K562 (cell line): ENCODE results near the gene DYRK1A. TPM values are rescaled to one million over a fixed set of nuclear protein-coding genes. Genes with fewer than 3 reads are reported as not detected.

Experiments
- ATAC-seq: fragments of 200-7000 bp; cut with Tn5 transposase; 3 replicates; pipeline ENCODE4 v1.9.1; 2020; ENCODE audit warnings: moderate library complexity
- BruUV-seq: library from RNA; stranded (reverse); fragments of 400-500 nt; replicated peaks from 2 replicates; lab custom pipeline; 2021; lab: Mats Ljungman, UMichigan
- CTCF ChIA-PET: fragments of 300-600 bp; formaldehyde crosslinking; extraction: SDS; loops from one replicate; lab custom pipeline; 2021; ENCODE audit warnings: low intra/inter-chr PET ratio; lab: Yijun Ruan, JAX
- POLR2A ChIA-PET: fragments of 300-600, 350-650 bp; sonication (Branson Sonifier 250); formaldehyde crosslinking; extraction: SDS; loops from one replicate; lab custom pipeline; 2021; ENCODE audit warnings: antibody characterized with exemption, inconsistent platforms; lab: Yijun Ruan, JAX
- DNase-seq, 4 experiments: peaks; one replicate each; pipeline versions ENCODE4 v3.0.0 to v3.0.0-alpha.2; 2011 to 2018; ENCODE audit warnings: low spot score in 3 of 4, mixed read lengths in 3 of 4; ENCODE audit errors: extremely low read depth in 1 of 4
- FAIRE-seq: peaks from 2 replicates; lab custom pipeline; 2011; peaks lifted over from hg19 to GRCh38; lab: Jason Lieb, UNC
- H2AFZ ChIP-seq: 2 replicates; pipeline ENCODE4 v1.6.0; 2011; ENCODE audit warnings: low read depth, low read length, control low read depth, inconsistent platforms
- H3K27ac ChIP-seq: fragments of 200-600 bp; 3 replicates; pipeline ENCODE4 v1.8.0; 2011; ENCODE audit warnings: low read depth, mild to moderate bottlenecking, control low read depth, inconsistent platforms, low read length, moderate library complexity, mixed read lengths; ENCODE audit errors: extremely low read depth
- H3K27me3 ChIP-seq, 2 experiments: fragments of 300-600 bp in 1 of 2; 2 replicates in 1 of 2; 3 replicates in 1 of 2; pipeline versions ENCODE4 v1.6.0 to v1.8.0; 2011; ENCODE audit warnings: inconsistent platforms in 2 of 2, low read length in 2 of 2, mild to moderate bottlenecking in 1 of 2, mixed read lengths in 1 of 2, moderate library complexity in 1 of 2; ENCODE audit not compliant: control insufficient read depth in 2 of 2, insufficient read depth in 2 of 2
- H3K36me3 ChIP-seq: fragments of 300-600 bp; 3 replicates; pipeline ENCODE4 v1.8.0; 2011; ENCODE audit warnings: mild to moderate bottlenecking, low read length, inconsistent platforms; ENCODE audit not compliant: control insufficient read depth, insufficient read depth
- H3K4me1 ChIP-seq, 2 experiments: fragments of 200-600 bp in 1 of 2; replicated peaks in 1 of 2; 2 replicates in 1 of 2; 3 replicates in 1 of 2; pipeline versions ENCODE4 v1.5.1 to v1.8.0; 2011; ENCODE audit warnings: inconsistent platforms in 2 of 2, low read length in 2 of 2, mild to moderate bottlenecking in 1 of 2, mixed read lengths in 1 of 2, moderate library complexity in 1 of 2; ENCODE audit not compliant: control insufficient read depth in 2 of 2, insufficient read depth in 2 of 2
- H3K4me2 ChIP-seq: 2 replicates; pipeline ENCODE4 v1.6.1; 2011; ENCODE audit warnings: low read length, control low read depth, inconsistent platforms, mixed read lengths; ENCODE audit not compliant: insufficient read depth
- H3K4me3 ChIP-seq: fragments of 200-600 bp; sonication (generic), shearing (Covaris generic); 2 replicates; pipeline ENCODE4 v1.5.1; 2016; ENCODE audit warnings: control low read depth, inconsistent platforms
- H3K79me2 ChIP-seq: fragments of 200-600 bp; 3 replicates; pipeline ENCODE4 v1.8.0; 2011; ENCODE audit warnings: low read length, inconsistent platforms; ENCODE audit not compliant: control insufficient read depth, insufficient read depth
- H3K9ac ChIP-seq, 2 experiments: 2 replicates each; pipeline versions ENCODE4 v1.6.0 to v1.6.1; 2011; ENCODE audit warnings: low read depth in 2 of 2, low read length in 2 of 2, control low read depth in 1 of 2, inconsistent platforms in 1 of 2, mild to moderate bottlenecking in 1 of 2, mixed read lengths in 1 of 2; ENCODE audit not compliant: insufficient read depth in 1 of 2
- H3K9me1 ChIP-seq: one replicate; pipeline ENCODE4 v1.6.0; 2011; ENCODE audit warnings: inconsistent platforms, mild to moderate bottlenecking, low read length, moderate library complexity; ENCODE audit not compliant: control insufficient read depth, insufficient read depth
- H3K9me3 ChIP-seq: replicated peaks from 2 replicates; pipeline ENCODE4 v1.5.1; 2011; ENCODE audit warnings: low read depth, low read length, inconsistent platforms; ENCODE audit not compliant: control insufficient read depth, insufficient read depth
- H4K20me1 ChIP-seq: replicated peaks from 2 replicates; pipeline ENCODE4 v1.6.1; 2011; ENCODE audit warnings: low read length, inconsistent platforms, mixed read lengths; ENCODE audit not compliant: control insufficient read depth, insufficient read depth
- CHD4 ChIP-seq: fragments of 200-600 bp; sonication (generic); IDR thresholded peaks from 3 replicates; pipeline ENCODE4 v1.6.1; 2012; ENCODE audit warnings: low read depth, mild to moderate bottlenecking, mixed read lengths, low read length, inconsistent platforms; ENCODE audit not compliant: insufficient read depth, insufficient replicate concordance, poor library complexity, severe bottlenecking
- CSDE1 ChIP-seq, 2 experiments: fragments of 450-650 bp; IDR thresholded peaks; 2 replicates each; pipeline ENCODE4 v1.6.1; 2016; ENCODE audit warnings: mild to moderate bottlenecking in 1 of 2
- ETV1 ChIP-seq: fragments of 450-650 bp; conservative IDR thresholded peaks from 2 replicates; pipeline ENCODE4 v1.6.1; 2016; ENCODE audit warnings: missing genetic modification characterization, control low read depth, low read depth, missing compliant biosample characterization
- HDAC8 ChIP-seq: fragments of 450-650 bp; IDR thresholded peaks from 2 replicates; pipeline ENCODE4 v1.6.1; 2016; ENCODE audit warnings: mild to moderate bottlenecking, missing genetic modification characterization, moderate library complexity, missing compliant biosample characterization
- HLTF ChIP-seq: fragments of 450-650 bp; IDR thresholded peaks from 2 replicates; pipeline ENCODE4 v1.6.1; 2016
- HOXB6 ChIP-seq: fragments of 250-450 bp; sonication (Bioruptor Pico); IDR thresholded peaks from 2 replicates; pipeline ENCODE4 v1.5.1; 2022; ENCODE audit warnings: mild to moderate bottlenecking, borderline replicate concordance
- NCOA4 ChIP-seq: fragments of 450-650 bp; IDR thresholded peaks from 2 replicates; pipeline ENCODE4 v1.6.1; 2018; ENCODE audit warnings: mild to moderate bottlenecking; ENCODE audit not compliant: partially characterized antibody
- SETDB1 ChIP-seq: IDR thresholded peaks from one replicate; pipeline ENCODE4 v1.6.1; 2012; ENCODE audit warnings: low read length, control low read depth, inconsistent platforms
- TCFL5 ChIP-seq: fragments of 250-450 bp; sonication (Bioruptor Pico); conservative IDR thresholded peaks from 2 replicates; pipeline ENCODE4 v1.6.1; 2021; ENCODE audit warnings: mild to moderate bottlenecking, moderate library complexity, matching md5 sums
- ZBTB26 ChIP-seq: fragments of 450-650 bp; formaldehyde crosslinking; IDR thresholded peaks from 2 replicates; pipeline ENCODE4 v1.4.0; 2022; ENCODE audit warnings: missing genetic modification characterization
- ZC3H4 ChIP-seq: sonication (generic); formaldehyde crosslinking; IDR thresholded peaks from 2 replicates; pipeline ENCODE4 v1.9.0; 2021; ENCODE audit warnings: missing genetic modification reagents, borderline replicate concordance
- ZNF124 ChIP-seq: sonication (generic); formaldehyde crosslinking; IDR thresholded peaks from 2 replicates; pipeline ENCODE4 v1.8.1; 2022; ENCODE audit warnings: missing genetic modification reagents
- ZNF449 ChIP-seq: fragments of 250-450 bp; sonication (Bioruptor Pico); IDR thresholded peaks from 2 replicates; pipeline ENCODE4 v1.8.0; 2022; ENCODE audit warnings: moderate library complexity, mild to moderate bottlenecking, inconsistent platforms
- WGBS: fragments of 100-300 bp; shearing (Covaris generic); methylation state at CpG from one replicate; pipeline ENCODE4 v1.1.6; 2016; ENCODE audit warnings: low coverage, mixed read lengths; ENCODE audit not compliant: insufficient coverage; ENCODE audit errors: missing lambda C conversion rate; 5-methylcytosine and 5-hydroxymethylcytosine counted together
- in situ Hi-C: fragments of 300-500 bp; cut with MboI; formaldehyde crosslinking; loops from 4 replicates; pipeline ENCODE4 v1.15.0; 2018; ENCODE audit warnings: inconsistent platforms, mixed read lengths
- intact Hi-C: fragments of 100-400 bp; cut with micrococcal nuclease; formaldehyde crosslinking; loops from 2 replicates; pipeline ENCODE4 v1.14.2; 2022
- polyA plus RNA-seq, 8 experiments: library from polyadenylated mRNA; depleted of rRNA in 4 of 8; stranded (reverse) in 5 of 8; unstranded in 3 of 8; fragments of >200 nt; fragmentation: Nextera tagmentation in 2 of 8; fragmentation: Illumina TruSeq in 1 of 8; extraction: Ambion mirVana in 2 of 8; extraction: Trizol in 1 of 8; gene quantifications; 2 replicates each; pipeline versions ENCODE4 v1.2.1 to v1.2.3, GENCODE V29; 2011 to 2014; ENCODE audit warnings: inconsistent platforms in 1 of 8, missing spikeins in 1 of 8
- total RNA-seq, 7 experiments: library from RNA; depleted of rRNA in 6 of 7; stranded (reverse); fragments of >200 nt in 6 of 7; fragmentation: Illumina TruSeq in 2 of 7; extraction: Trizol in 2 of 7; gene quantifications; 2 replicates each; pipeline versions ENCODE4 v1.2.1 to v1.2.3, GENCODE V29; 2011 to 2021; ENCODE audit warnings: low replicate concordance in 1 of 7

DYRK1A gene
- total and polyA plus RNA-seq, 9 of the 15 experiments (the other 6 are each of a cell fraction or from before 2014, with no cell fraction given): 3.7 to 64.8 (median 42.3) TPM

- TF ChIP-seq TCFL5 (CRISPR knock-in tag) (no peak), ZNF124 (no peak), CHD4 (no peak), ZBTB26 (CRISPR knock-in tag) (no peak), HDAC8 (no peak)
Observed at GRCh38 chr21:37472581-37472980, 106.0 kb downstream of the DYRK1A start (continued).

DNA sequence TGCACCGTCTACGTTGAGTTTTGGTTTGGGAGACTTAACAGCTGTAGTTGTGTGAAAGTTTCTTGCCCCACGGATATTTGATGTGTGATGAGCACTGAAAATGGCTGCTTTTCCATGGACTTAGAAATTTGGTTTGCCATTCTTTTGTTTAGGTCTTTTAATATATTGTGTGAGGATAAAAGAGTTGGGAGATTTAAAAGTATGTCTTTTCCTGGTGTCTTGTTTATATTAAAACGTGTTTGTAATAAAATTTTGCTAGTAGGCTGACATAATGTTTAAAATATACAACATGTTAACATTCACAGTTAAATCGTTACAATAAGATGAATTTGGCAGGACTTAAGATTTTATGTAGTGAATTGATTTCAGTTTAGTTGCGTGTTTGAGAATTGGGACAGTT is 106.9 kb downstream of the DYRK1A start:
- FAIRE-seq (no peak), ATAC-seq (no peak), DNase-seq (no peak)
- no peak overlapping the region for H3K27ac ChIP-seq
- ChIA-PET POLR2A (interaction anchor here (3.1 kb wide), 1 partner anchor 9 kb away, joined by 14 read pairs; no protein-coding TSS in a partner anchor), CTCF (no interaction called here)
- no peaks in the 10 kb centered on the region for H3K4me1 ChIP-seq
- H3K9me3 ChIP-seq: peaks cover 5% of the 10 kb centered on the region; the same call in 1 of the 2 replicates
- H3K79me2 ChIP-seq: peaks cover 96% of the 10 kb centered on the region
- in situ Hi-C loops: no loop called here
- WGBS: 92% methylated on average over 6 of the region's 6 CpGs
- no peak overlapping the region for H2AFZ ChIP-seq
- intact Hi-C loops: no loop called here
- BruUV-seq: no TSS peak
- no peak overlapping the region for H3K4me3 ChIP-seq
- H3K9me1 ChIP-seq: peaks cover 5% of the 10 kb centered on the region
- H3K36me3 ChIP-seq: peaks cover 70% of the 10 kb centered on the region
- H4K20me1 ChIP-seq: peaks cover 20% of the 10 kb centered on the region; the same call in 1 of the 2 replicates
- H3K4me2 ChIP-seq: no peak overlapping the region
- no peak overlapping the region for H3K9ac ChIP-seq
- no peaks in the 10 kb centered on the region for H3K27me3 ChIP-seq
- TF ChIP-seq ZC3H4 (CRISPR knock-in tag) (no peak), SETDB1 (no peak), ETV1 (tag) (no peak), CSDE1 (IDR thresholded peaks at IDR 0.05) (no peak), ZNF449 (CRISPR knock-in tag) (no peak), HOXB6 (no peak), HLTF (no peak), NCOA4 (no peak)
